DOHH2 (cell line): Measurements from ENCODE around the gene RFK.
"Not testable (repeated sequence)": the region's sequence is repeated elsewhere in the genome, so short reads cannot be mapped to it uniquely, and the experiment has no call there.

Source experiments
- H3F3A ChIP-seq: fragments of 200-600 bp; sonication (generic), shearing (Covaris generic); 2 replicates; pipeline ENCODE4 v1.6.0; 2016; ENCODE audit warnings: antibody characterized with exemption, mild to moderate bottlenecking; ENCODE audit not compliant: control insufficient read depth, insufficient read depth
- H3K27ac ChIP-seq: fragments of 200-600 bp; sonication (generic); 2 replicates; pipeline ENCODE4 v1.5.1; 2014; ENCODE audit warnings: low read depth, mild to moderate bottlenecking, low read length, moderate library complexity
- H3K27me3 ChIP-seq: fragments of 200-600 bp; sonication (generic); 2 replicates; pipeline ENCODE4 v1.6.1; 2014; ENCODE audit warnings: mild to moderate bottlenecking, low read length, mixed read lengths; ENCODE audit not compliant: control insufficient read depth
- H3K36me3 ChIP-seq: fragments of 200-600 bp; sonication (generic); 2 replicates; pipeline ENCODE4 v1.6.1; 2014; ENCODE audit warnings: mild to moderate bottlenecking, low read length, moderate library complexity, mixed read lengths; ENCODE audit not compliant: control insufficient read depth
- H3K4me1 ChIP-seq: fragments of 200-600 bp; sonication (generic); 2 replicates; pipeline ENCODE4 v1.6.1; 2014; ENCODE audit warnings: mild to moderate bottlenecking, low read length, mixed read lengths; ENCODE audit not compliant: control insufficient read depth
- H3K4me2 ChIP-seq: fragments of 200-600 bp; sonication (generic); 2 replicates; pipeline ENCODE4 v1.6.0; 2014; ENCODE audit warnings: mild to moderate bottlenecking, low read length, moderate library complexity
- H3K4me3 ChIP-seq: fragments of 200-600 bp; sonication (generic); 2 replicates; pipeline ENCODE4 v1.5.1; 2014; ENCODE audit warnings: mild to moderate bottlenecking, low read length, mixed read lengths
- H3K79me2 ChIP-seq: fragments of 200-600 bp; sonication (generic); 2 replicates; pipeline ENCODE4 v1.6.1; 2014; ENCODE audit warnings: mild to moderate bottlenecking, low read length, mixed read lengths; ENCODE audit not compliant: control insufficient read depth
- H3K9me2 ChIP-seq: fragments of 200-600 bp; sonication (generic); replicated peaks from 2 replicates; pipeline ENCODE4 v1.6.1; 2014; ENCODE audit warnings: mild to moderate bottlenecking, low read length, mixed read lengths; ENCODE audit not compliant: control insufficient read depth
- H3K9me3 ChIP-seq: fragments of 200-600 bp; sonication (generic); 2 replicates; pipeline ENCODE4 v1.6.1; 2014; ENCODE audit warnings: antibody characterized with exemption, low read length, mixed read lengths; ENCODE audit not compliant: control insufficient read depth, insufficient read depth
- H4K20me1 ChIP-seq: fragments of 200-600 bp; sonication (generic); 2 replicates; pipeline ENCODE4 v1.6.0; 2014; ENCODE audit warnings: low read depth, mild to moderate bottlenecking, antibody characterized with exemption, low read length, moderate library complexity; ENCODE audit not compliant: control insufficient read depth, insufficient read depth
- EZH2phosphoT487 ChIP-seq: fragments of 200-600 bp; sonication (generic); IDR thresholded peaks from 2 replicates; pipeline ENCODE4 v1.6.1; 2017; ENCODE audit warnings: borderline replicate concordance, mild to moderate bottlenecking, antibody characterized with exemption, low read length, moderate library complexity, mixed read lengths
- TF ChIP-seq, protein P1 (sequence below): fragments of 200-600 bp; sonication (generic); IDR thresholded peaks from one replicate; pipeline ENCODE4 v1.5.1; 2014; ENCODE audit warnings: antibody characterized with exemption, mild to moderate bottlenecking, low read depth, low read length; ENCODE audit not compliant: poor library complexity, severe bottlenecking

Gene RFK

GRCh38 chr9:76438841-76439588, 44.8 kb upstream of the RFK start:
- Histone ChIP-seq H3K9me3 (no peaks in the 10 kb centered on the region), H4K20me1 (no peaks in the 10 kb centered on the region), H3K79me2 (no peaks in the 10 kb centered on the region), H3K36me3 (no peaks in the 10 kb centered on the region), H3K9me2 (no peaks in the 10 kb centered on the region), H3K4me3 (no peak overlapping the region), H3K4me2 (no peak overlapping the region), H3F3A (no peaks in the 10 kb centered on the region), H3K27ac (no peak overlapping the region), H3K4me1 (no peaks in the 10 kb centered on the region), H3K27me3 (peaks cover 3% of the 10 kb centered on the region)
- TF ChIP-seq, protein P1, sequence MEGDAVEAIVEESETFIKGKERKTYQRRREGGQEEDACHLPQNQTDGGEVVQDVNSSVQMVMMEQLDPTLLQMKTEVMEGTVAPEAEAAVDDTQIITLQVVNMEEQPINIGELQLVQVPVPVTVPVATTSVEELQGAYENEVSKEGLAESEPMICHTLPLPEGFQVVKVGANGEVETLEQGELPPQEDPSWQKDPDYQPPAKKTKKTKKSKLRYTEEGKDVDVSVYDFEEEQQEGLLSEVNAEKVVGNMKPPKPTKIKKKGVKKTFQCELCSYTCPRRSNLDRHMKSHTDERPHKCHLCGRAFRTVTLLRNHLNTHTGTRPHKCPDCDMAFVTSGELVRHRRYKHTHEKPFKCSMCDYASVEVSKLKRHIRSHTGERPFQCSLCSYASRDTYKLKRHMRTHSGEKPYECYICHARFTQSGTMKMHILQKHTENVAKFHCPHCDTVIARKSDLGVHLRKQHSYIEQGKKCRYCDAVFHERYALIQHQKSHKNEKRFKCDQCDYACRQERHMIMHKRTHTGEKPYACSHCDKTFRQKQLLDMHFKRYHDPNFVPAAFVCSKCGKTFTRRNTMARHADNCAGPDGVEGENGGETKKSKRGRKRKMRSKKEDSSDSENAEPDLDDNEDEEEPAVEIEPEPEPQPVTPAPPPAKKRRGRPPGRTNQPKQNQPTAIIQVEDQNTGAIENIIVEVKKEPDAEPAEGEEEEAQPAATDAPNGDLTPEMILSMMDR, result no peak
- no peak for TF ChIP-seq EZH2phosphoT487

DNA sequence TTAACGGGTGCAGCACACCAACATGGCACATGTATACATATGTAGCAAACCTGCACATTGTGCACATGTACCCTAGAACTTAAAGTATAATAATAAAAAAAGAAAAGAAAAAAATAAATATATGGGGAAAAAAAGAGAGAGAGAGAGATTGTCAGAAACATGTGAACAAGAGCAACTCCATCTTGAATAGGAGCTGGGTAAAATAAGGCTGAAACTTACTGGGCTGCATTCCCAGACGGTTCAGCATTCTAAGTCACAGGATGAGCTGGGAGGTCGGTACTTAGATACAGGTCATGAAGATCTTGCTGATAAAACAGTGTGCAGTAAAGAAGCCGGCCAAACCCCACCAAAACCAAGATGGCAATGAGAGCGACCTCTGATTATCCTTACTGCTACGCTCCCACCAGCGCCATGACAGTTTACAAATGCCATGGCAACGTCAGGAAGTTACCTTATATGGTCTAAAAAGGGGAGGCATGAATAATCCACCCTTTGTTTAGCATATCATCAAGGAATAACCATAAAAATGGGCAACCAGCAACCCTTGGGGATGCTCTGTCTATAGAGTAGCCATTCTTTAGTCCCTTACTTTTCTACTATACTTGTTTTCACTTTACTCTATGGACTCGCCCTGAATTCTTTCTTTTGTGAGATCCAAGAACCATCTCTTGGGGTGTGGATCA, 42.9 kb upstream of the RFK start:
- not testable (repeated sequence) for H3F3A ChIP-seq, H3K9me2 ChIP-seq, H3K79me2 ChIP-seq, H3K4me1 ChIP-seq, H3K36me3 ChIP-seq, H3K4me3 ChIP-seq, H3K4me2 ChIP-seq, H3K27ac ChIP-seq, H3K9me3 ChIP-seq, H4K20me1 ChIP-seq
- peaks cover 13% of the 10 kb centered on the region for H3K27me3 ChIP-seq

DNA sequence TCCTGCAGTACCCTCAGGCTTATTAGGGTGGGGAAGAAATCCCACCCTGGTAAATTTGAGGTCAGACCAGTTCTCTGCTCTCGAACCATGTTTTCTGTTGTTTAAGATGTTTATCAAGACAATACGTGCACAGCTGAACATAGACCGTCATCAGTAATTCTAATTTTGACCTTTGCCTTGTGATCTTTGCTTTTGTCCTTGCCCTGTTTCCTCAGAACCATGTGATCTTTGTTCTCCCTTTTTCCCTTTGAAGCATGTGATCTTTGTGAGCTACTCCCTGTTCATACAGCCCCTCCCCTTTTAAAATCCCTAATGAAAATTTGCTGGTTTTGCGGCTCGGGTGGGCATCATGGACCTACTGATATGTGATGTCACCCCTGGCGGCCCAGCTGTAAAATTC, 40.7 kb upstream of the RFK start:
- peaks cover 10% of the 10 kb centered on the region for H3K27me3 ChIP-seq
- not testable (repeated sequence) for H3K27ac ChIP-seq, H3K4me1 ChIP-seq, H3K9me3 ChIP-seq, H4K20me1 ChIP-seq, H3K79me2 ChIP-seq, H3K36me3 ChIP-seq, H3K4me2 ChIP-seq, H3F3A ChIP-seq, H3K4me3 ChIP-seq, H3K9me2 ChIP-seq

- Histone ChIP-seq H3K79me2 (no peaks in the 10 kb centered on the region), H3K4me2 (no peak overlapping the region), H3K27ac (no peak overlapping the region), H3K27me3 (peaks cover 10% of the 10 kb centered on the region), H3K9me3 (no peaks in the 10 kb centered on the region; the same call in 1 of the 2 replicates), H3K4me1 (no peaks in the 10 kb centered on the region), H3K4me3 (no peak overlapping the region), H3F3A (no peaks in the 10 kb centered on the region), H4K20me1 (no peaks in the 10 kb centered on the region), H3K36me3 (no peaks in the 10 kb centered on the region), H3K9me2 (no peaks in the 10 kb centered on the region)
- TF ChIP-seq EZH2phosphoT487, result no peak
These were observed 39.6 kb upstream of the RFK start for GRCh38 chr9:76433836-76434235.
